ENCODE measurements around the gene WDR5.

Gene WDR5

DNA sequence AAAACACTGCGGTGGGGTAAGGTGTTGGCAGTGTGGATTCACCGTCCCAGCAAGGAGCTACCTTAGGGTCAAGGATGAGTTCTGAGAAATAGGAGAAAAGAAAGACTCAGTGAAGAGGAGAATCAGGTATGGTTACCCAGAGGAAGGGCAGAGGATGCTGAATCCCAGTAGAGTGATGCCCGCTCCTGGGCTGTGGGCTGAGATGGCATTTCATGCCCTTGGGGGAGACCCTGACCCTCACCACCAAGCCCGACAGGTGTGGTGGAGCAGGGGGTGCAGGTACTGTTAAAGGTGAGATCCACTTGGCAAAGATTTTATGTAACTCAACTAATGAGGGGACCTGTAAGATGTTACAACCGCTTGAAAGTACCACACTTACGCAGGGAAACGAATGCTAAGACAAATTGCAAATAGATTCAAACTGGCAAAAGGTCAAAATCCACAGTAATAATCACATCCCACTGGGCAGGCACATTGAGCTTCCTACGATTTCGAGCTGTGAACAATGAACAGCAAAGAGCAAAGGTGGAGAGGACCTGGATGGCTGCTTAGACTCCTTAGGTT, 26.4 kb downstream of the WDR5 start:
- no peak overlapping the region for H3K9ac ChIP-seq (ENCODE audit: low read length)
- no peak overlapping the region for H3K27ac ChIP-seq (ENCODE audit: low read depth, low read length)

DNA sequence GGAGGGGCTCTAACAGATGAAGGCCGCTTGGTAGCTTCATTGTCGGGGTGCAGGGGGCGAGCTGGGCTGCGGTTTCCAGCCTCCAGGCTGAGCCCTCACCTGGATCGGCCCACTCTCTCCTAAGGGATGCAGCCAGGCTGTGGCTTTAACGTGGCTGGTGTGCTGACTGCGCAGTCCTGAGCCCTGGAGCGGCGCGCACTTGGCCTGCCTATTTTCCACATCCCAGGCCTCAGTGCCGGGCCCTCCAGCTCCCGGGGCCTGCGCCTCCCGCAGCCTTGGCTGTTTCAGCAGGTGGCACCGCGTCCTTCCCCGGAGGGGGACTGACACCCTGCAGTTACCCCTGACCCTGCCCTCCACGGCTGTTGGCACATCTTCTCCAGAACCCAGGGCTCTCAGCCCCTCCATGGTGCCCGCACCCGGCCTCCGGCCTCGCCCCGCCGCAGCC, 27.1 kb downstream of the WDR5 start:
- peaks cover 6% of the 10 kb centered on the region for H3K36me3 ChIP-seq (ENCODE audit: control insufficient read depth, insufficient read depth, low read length)
- H3K9ac ChIP-seq (ENCODE audit: low read length) = peak overlapping the region; percentile 59
- no peak for DNase-seq
- H2BK5ac ChIP-seq (ENCODE audit: low read length) = no peak overlapping the region
- H3K4me2 ChIP-seq (ENCODE audit: low read length) = no peak overlapping the region
- H4K8ac ChIP-seq (ENCODE audit: low read depth, low read length) = no peak overlapping the region
- peaks cover 3% of the 10 kb centered on the region for H3K4me1 ChIP-seq (ENCODE audit: control insufficient read depth, low read depth, low read length)
- no peak overlapping the region for H2AK5ac ChIP-seq (ENCODE audit: low read length)
- peak overlapping the region; percentile 70 for H3K56ac ChIP-seq (ENCODE audit: low read length)
- no peak overlapping the region for H3K23ac ChIP-seq (ENCODE audit: low read length)
- no peaks in the 10 kb centered on the region for H3K79me2 ChIP-seq (ENCODE audit: control insufficient read depth, insufficient read depth, low read length)
- H2BK15ac ChIP-seq (replicated peaks; ENCODE audit: low read depth) = no peak overlapping the region
- no peak overlapping the region for H3K18ac ChIP-seq (ENCODE audit: low read length)
- H3K27me3 ChIP-seq (ENCODE audit: insufficient read depth, low read length, poor library complexity) = no peaks in the 10 kb centered on the region
- WGBS (ENCODE audit: extremely low coverage, insufficient coverage, low lambda C conversion rate) = no CpG with 5 or more reads among the region's 24 CpGs
- H3K79me1 ChIP-seq (ENCODE audit: low read length) = no peaks in the 10 kb centered on the region
- H3K4ac ChIP-seq (ENCODE audit: low read depth, low read length) = no peak overlapping the region
- H4K5ac ChIP-seq (ENCODE audit: low read length) = no peak overlapping the region
- no peak overlapping the region for H3K27ac ChIP-seq (ENCODE audit: low read depth, low read length)
- H3K4me3 ChIP-seq (ENCODE audit: low read length) = no peak overlapping the region
- no peak overlapping the region for H2BK120ac ChIP-seq (ENCODE audit: low read depth, low read length)

More for the DNA sequence above, 26.4 kb downstream of the WDR5 start:
- no peak overlapping the region for H2BK5ac ChIP-seq (ENCODE audit: low read length)
- H3K23ac ChIP-seq (ENCODE audit: low read length) = no peak overlapping the region
- peaks cover 3% of the 10 kb centered on the region for H3K4me1 ChIP-seq (ENCODE audit: control insufficient read depth, low read depth, low read length)
- no peak overlapping the region for H3K4ac ChIP-seq (ENCODE audit: low read depth, low read length)
- H3K4me2 ChIP-seq (ENCODE audit: low read length) = no peak overlapping the region
- H3K56ac ChIP-seq (ENCODE audit: low read length) = no peak overlapping the region
- no peak overlapping the region for H2BK120ac ChIP-seq (ENCODE audit: low read depth, low read length)
- no peaks in the 10 kb centered on the region for H3K27me3 ChIP-seq (ENCODE audit: insufficient read depth, low read length, poor library complexity)
- no peak overlapping the region for H4K8ac ChIP-seq (ENCODE audit: low read depth, low read length)
- WGBS (ENCODE audit: extremely low coverage, insufficient coverage, low lambda C conversion rate) = no CpG with 5 or more reads among the region's 9 CpGs
- no peak overlapping the region for H3K4me3 ChIP-seq (ENCODE audit: low read length)
- H3K36me3 ChIP-seq (ENCODE audit: control insufficient read depth, insufficient read depth, low read length) = peaks cover 6% of the 10 kb centered on the region
- H4K5ac ChIP-seq (ENCODE audit: low read length) = no peak overlapping the region
- no peak overlapping the region for H2AK5ac ChIP-seq (ENCODE audit: low read length)
- DNase-seq = no peak
- H3K18ac ChIP-seq (ENCODE audit: low read length) = no peak overlapping the region
- no peaks in the 10 kb centered on the region for H3K79me2 ChIP-seq (ENCODE audit: control insufficient read depth, insufficient read depth, low read length)
- no peak overlapping the region for H2BK15ac ChIP-seq (replicated peaks; ENCODE audit: low read depth)
- H3K79me1 ChIP-seq (ENCODE audit: low read length) = no peaks in the 10 kb centered on the region

DNA sequence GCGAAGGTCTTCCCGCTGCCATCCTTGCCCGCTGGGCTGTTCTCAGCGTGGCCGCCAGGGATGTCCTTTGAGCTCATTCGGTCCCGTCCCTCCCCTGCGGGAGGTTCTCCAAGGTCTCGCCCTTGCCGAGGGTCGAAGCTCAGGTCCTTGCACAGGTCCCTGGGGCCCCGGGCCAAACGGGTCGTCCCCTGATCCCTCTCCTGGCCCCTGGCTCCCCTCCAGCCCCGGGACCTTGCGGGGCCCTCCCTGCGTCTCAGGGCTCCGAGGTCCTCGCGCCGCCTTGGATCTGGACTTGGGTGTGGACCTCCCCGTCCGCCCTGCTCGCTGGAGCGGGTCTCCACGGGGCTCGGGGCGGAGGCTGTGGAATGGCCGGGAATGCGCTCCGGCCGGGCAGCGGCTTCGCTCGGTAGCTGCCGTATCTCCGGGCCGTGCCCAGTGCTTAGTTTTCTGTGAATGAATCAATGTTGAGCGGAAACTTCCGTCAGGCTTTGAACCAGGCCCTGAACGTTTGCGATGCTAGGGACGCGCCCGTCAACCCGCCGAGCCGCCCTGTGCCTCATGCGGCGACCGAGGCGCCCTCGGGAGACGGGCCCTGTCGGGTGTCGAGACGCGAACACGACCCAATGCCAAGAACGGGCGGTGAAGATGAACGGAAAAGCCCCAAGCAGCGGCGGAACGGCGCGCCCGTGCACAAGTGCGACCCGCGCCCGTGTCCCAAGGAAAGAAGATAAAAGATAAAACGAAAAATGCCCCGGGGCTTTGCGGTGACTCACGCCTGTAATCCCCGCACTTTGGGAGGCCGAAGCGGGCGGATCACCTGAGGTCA, 27.7 kb downstream of the WDR5 start:
- H3K9ac ChIP-seq (ENCODE audit: low read length) = peak overlapping the region; percentile 59
- no peak overlapping the region for H4K5ac ChIP-seq (ENCODE audit: low read length)
- no peaks in the 10 kb centered on the region for H3K27me3 ChIP-seq (ENCODE audit: insufficient read depth, low read length, poor library complexity)
- no peak overlapping the region for H2BK120ac ChIP-seq (ENCODE audit: low read depth, low read length)
- H3K4me3 ChIP-seq (ENCODE audit: low read length) = peak overlapping the region; percentile 42
- peaks cover 3% of the 10 kb centered on the region for H3K36me3 ChIP-seq (ENCODE audit: control insufficient read depth, insufficient read depth, low read length)
- H2BK15ac ChIP-seq (replicated peaks; ENCODE audit: low read depth) = no peak overlapping the region
- H3K27ac ChIP-seq (ENCODE audit: low read depth, low read length) = no peak overlapping the region
- H3K79me2 ChIP-seq (ENCODE audit: control insufficient read depth, insufficient read depth, low read length) = no peaks in the 10 kb centered on the region
- WGBS (ENCODE audit: extremely low coverage, insufficient coverage, low lambda C conversion rate) = no CpG with 5 or more reads among the region's 80 CpGs
- H3K23ac ChIP-seq (ENCODE audit: low read length) = peak overlapping the region; percentile 45
- no peak overlapping the region for H4K8ac ChIP-seq (ENCODE audit: low read depth, low read length)
- peak overlapping the region; percentile 70 for H3K56ac ChIP-seq (ENCODE audit: low read length)
- peak; percentile 75 for DNase-seq
- H3K4me2 ChIP-seq (ENCODE audit: low read length) = peak overlapping the region; percentile 42
- no peaks in the 10 kb centered on the region for H3K79me1 ChIP-seq (ENCODE audit: low read length)
- no peak overlapping the region for H2BK5ac ChIP-seq (ENCODE audit: low read length)
- peaks cover 3% of the 10 kb centered on the region for H3K4me1 ChIP-seq (ENCODE audit: control insufficient read depth, low read depth, low read length)
- H3K18ac ChIP-seq (ENCODE audit: low read length) = no peak overlapping the region
- no peak overlapping the region for H2AK5ac ChIP-seq (ENCODE audit: low read length)
- H3K4ac ChIP-seq (ENCODE audit: low read depth, low read length) = no peak overlapping the region

DNA sequence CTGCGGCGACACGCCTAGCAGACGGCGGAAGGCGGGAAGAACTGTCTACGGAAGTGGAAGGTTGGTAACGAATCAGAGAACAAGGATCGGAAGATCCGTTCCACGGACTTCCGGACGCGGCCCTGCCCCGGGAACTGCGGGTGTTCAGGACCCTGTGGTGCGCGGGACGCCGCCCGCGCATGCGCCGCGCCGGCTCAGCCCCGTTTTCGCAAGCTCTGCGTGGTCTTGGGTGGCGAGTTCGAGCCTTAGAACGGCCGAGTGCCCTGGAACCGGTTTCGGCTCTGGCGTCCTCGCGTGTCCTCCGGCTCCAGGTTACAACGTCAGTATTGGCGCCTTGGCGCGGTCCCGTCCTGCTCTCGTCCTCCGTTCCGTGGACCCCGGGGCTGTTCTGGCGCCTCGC, 29.0 kb downstream of the WDR5 start:
- no peak overlapping the region for H3K23ac ChIP-seq (ENCODE audit: low read length)
- no peak overlapping the region for H3K27ac ChIP-seq (ENCODE audit: low read depth, low read length)
- H2BK120ac ChIP-seq (ENCODE audit: low read depth, low read length) = no peak overlapping the region
- H3K56ac ChIP-seq (ENCODE audit: low read length) = no peak overlapping the region
- peaks cover 3% of the 10 kb centered on the region for H3K4me1 ChIP-seq (ENCODE audit: control insufficient read depth, low read depth, low read length)
- H4K8ac ChIP-seq (ENCODE audit: low read depth, low read length) = no peak overlapping the region
- H3K9ac ChIP-seq (ENCODE audit: low read length) = no peak overlapping the region
- no peaks in the 10 kb centered on the region for H3K79me2 ChIP-seq (ENCODE audit: control insufficient read depth, insufficient read depth, low read length)
- H3K79me1 ChIP-seq (ENCODE audit: low read length) = no peaks in the 10 kb centered on the region
- H2BK5ac ChIP-seq (ENCODE audit: low read length) = no peak overlapping the region
- H4K5ac ChIP-seq (ENCODE audit: low read length) = no peak overlapping the region
- no peak overlapping the region for H3K4ac ChIP-seq (ENCODE audit: low read depth, low read length)
- H3K27me3 ChIP-seq (ENCODE audit: insufficient read depth, low read length, poor library complexity) = no peaks in the 10 kb centered on the region
- peaks cover 2% of the 10 kb centered on the region for H3K36me3 ChIP-seq (ENCODE audit: control insufficient read depth, insufficient read depth, low read length)
- WGBS (ENCODE audit: extremely low coverage, insufficient coverage, low lambda C conversion rate) = no CpG with 5 or more reads among the region's 50 CpGs
- H2AK5ac ChIP-seq (ENCODE audit: low read length) = no peak overlapping the region
- no peak overlapping the region for H3K4me2 ChIP-seq (ENCODE audit: low read length)
- H3K4me3 ChIP-seq (ENCODE audit: low read length) = no peak overlapping the region
- no peak for DNase-seq
- H2BK15ac ChIP-seq (replicated peaks; ENCODE audit: low read depth) = no peak overlapping the region
- no peak overlapping the region for H3K18ac ChIP-seq (ENCODE audit: low read length)

DNA sequence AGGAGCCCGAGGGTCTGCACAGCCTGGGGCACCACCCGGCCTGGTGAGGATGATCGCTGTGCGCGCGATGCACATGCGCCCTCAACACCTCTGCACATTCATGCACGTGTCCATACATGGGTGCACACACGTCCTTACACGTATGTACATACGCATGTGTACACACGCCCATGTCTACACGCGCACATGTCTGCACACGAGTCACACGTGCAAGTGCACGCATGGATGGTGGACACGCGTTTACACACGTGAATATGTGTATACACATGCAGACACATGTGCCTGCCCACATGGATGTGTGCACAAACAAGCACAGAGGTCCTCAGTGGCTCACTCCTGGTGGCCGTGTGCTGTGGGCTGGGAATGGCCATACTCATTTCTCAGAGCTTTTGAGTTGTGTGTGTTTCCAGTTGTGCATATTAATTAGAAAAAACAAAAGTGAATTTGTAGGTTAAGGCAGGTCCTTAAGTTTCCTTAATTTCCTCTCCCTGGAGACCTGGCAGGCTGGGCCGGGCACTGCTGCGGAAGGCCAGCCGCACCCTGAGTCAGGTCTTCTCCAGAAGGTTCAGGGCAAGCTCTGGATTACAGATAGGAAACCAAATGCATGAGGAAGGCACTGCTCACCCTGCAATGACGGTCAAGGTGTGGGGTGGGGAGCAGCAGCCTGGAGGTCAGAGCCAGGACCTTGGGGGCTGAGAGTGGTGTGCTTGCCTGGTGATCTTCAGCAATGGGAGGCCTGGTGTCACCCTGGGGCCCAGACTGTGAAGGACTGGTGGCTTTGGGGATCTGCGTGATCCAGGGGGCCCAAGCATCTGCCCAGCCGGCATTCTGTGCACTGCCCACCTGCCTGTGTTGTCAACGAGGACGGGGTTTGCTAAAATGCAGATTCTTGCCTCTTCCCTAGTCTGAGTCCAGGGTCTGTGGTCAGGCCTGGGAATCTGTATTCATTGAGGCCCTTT, 29.8 kb downstream of the WDR5 start:
- Histone ChIP-seq H3K36me3 (ENCODE audit: control insufficient read depth, insufficient read depth, low read length) (peaks cover 2% of the 10 kb centered on the region), H2BK15ac (replicated peaks; ENCODE audit: low read depth) (no peak overlapping the region), H4K8ac (ENCODE audit: low read depth, low read length) (no peak overlapping the region), H3K23ac (ENCODE audit: low read length) (no peak overlapping the region), H3K4me3 (ENCODE audit: low read length) (no peak overlapping the region), H3K79me1 (ENCODE audit: low read length) (no peaks in the 10 kb centered on the region), H4K5ac (ENCODE audit: low read length) (no peak overlapping the region), H3K4me2 (ENCODE audit: low read length) (no peak overlapping the region), H3K27ac (ENCODE audit: low read depth, low read length) (no peak overlapping the region), H3K27me3 (ENCODE audit: insufficient read depth, low read length, poor library complexity) (no peaks in the 10 kb centered on the region), H2BK5ac (ENCODE audit: low read length) (no peak overlapping the region), H3K79me2 (ENCODE audit: control insufficient read depth, insufficient read depth, low read length) (no peaks in the 10 kb centered on the region), H2BK120ac (ENCODE audit: low read depth, low read length) (no peak overlapping the region), H3K4me1 (ENCODE audit: control insufficient read depth, low read depth, low read length) (peaks cover 3% of the 10 kb centered on the region), H3K9ac (ENCODE audit: low read length) (peak overlapping the region; percentile 17), H3K18ac (ENCODE audit: low read length) (no peak overlapping the region), H2AK5ac (ENCODE audit: low read length) (peak overlapping the region; percentile 6), H3K4ac (ENCODE audit: low read depth, low read length) (no peak overlapping the region), H3K56ac (ENCODE audit: low read length) (peak overlapping the region; percentile 8)
- peak; percentile 26 for DNase-seq
- WGBS (ENCODE audit: extremely low coverage, insufficient coverage, low lambda C conversion rate) = no CpG with 5 or more reads among the region's 29 CpGs
